UCSD-AML1 (cell line): Measurements from ENCODE around the gene ZNRF1.

Experiments
- DNase-seq: peaks from one replicate; lab custom pipeline; 2025; ENCODE audit not compliant: unreplicated experiment; lab: John Stamatoyannopoulos, UW

Gene ZNRF1

DNA sequence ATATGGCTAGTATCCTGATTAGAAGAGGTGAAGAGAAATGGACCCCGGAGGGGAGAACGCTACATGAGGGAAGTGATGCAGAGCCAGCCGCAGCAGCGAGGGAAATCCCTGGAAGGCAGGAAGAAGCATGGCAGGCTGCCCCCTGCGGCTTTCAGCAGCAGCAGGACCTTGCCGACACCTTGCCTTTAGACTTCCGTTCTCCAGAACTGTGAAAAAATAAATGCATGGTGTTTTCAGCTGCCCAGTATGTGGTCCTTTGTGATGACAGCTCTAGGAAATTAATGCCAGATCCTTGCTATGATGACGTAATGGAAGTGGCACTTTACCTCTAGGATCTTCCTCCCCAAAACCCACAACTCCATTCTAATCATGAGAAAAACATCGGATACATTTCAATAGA is 139.8 kb downstream of the ZNRF1 start:
- peak; percentile 71 for DNase-seq

DNA sequence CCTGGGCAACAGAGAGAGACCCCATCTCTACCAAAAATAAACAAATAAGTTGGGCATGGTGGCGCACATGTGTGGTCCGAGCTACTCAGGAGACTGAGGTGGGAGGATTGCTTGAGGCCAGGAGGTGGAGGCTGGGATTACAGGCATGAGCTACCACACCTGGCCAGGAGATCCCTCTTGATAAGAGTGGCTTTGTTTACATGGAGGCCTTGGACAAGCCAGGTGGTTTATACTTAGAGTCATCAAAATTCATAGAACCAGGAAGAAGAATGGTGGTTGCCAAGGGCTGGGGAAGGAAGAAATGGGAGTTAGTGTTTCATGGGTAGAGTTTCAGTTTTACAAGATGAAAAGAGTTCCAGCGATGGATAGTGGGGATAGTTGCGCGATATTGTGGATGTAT is 140.7 kb downstream of the ZNRF1 start:
- no peak for DNase-seq

DNA sequence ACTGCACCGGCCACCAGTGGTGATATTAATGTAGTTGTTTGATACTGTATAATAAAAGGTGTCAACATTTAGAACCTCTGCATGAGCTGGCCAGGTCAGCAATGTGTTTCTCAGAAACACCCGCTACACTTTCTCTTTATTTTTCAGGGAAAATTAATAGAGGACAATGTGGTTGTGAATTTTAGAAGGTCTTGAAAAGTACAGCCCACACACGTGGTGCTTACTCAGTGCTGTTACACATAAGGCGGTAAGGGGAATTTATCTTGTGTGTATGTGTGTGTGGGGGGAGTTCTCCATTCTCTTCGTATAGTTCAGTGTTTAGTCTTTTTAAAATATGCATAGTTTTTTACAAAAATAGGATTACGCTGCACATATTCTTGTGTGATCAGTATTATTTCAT is 145.1 kb downstream of the ZNRF1 start:
- no peak for DNase-seq

DNA sequence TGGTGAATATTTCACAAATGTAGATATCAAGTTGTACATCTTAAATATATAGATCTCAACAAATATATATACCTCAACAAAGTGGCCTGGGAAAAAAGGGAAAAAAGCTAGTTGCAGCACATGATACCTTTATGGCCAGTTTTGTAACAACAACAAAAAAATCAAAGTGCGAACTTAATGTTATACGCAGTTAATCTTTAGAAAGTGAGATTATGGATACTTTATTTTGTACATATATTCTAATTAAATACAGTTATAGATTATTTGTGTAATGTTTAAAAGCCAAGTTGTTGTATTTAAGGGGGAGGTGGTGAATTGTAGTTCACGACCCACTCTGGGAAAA is 149.1 kb downstream of the ZNRF1 start:
- DNase-seq = no peak

DNA sequence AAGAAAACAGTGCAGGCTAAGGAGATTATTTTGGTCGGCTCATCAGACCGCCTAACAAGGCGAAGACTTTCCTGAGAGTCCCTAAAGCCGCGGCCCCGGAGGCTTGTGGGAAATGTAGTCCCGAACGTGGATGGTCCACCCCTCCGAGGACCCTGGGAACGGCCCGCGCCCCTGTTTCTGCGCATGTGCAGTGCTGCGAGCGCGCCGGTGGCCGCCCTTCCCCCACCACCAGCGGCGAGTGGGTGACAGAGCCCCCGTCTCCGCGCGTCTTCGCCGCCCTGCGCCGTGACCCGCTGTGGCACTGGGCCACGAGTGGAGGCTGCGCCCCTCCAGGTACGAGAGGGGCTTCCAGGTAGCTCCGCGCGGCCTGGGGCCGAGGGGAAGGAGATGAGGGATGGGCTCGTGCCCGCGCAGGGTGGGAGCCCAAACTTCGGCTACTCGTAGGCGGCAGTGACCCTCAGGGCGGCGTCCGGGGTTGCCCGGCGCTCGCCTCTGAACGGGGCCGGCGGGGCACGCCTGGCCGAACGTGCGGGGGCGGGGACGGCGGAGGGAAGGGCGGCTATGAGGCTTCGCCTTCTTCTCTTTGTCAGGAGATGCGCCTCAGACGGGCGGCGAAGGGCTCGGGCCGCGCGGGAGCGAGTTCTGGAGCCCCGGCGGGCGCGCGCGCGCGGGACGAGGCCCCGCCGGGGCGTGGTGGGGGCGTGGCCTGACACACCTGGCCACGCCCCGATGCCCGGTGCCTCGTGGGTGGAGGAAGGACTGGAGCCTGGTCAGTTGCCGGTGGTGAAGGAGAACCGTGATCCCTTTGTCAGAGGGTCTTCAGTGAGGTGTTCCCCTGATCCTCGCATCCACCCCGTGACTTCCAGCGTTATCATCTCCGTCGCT is 149.7 kb downstream of the ZNRF1 start, which contains the start of gene ZFP1:
Gene ZFP1 (plus strand): TSS at position 214 of the 885 bp plus-strand sequence. CDS start 4,428 bp downstream, outside the sequence.
- peak; percentile 92 for DNase-seq

DNA sequence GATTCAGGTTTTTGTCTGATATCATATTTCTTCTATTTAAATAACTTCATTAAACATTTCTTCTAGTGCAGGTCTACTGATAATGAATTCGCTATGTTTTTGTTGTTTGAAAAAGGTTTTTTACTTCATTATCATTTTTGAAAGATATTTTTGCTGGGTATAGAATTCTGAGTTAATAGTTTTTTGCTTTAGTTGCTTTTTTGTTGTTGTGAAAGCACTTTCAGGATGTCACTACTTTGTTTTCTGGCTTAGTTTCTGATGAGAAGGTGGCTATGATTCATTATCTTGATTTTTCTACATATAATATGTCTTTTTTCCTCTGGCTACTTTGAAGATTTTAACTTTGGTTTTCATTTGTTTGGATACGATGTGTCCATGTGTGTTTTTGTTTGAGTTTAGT is 153.0 kb downstream of the ZNRF1 start:
- DNase-seq = no peak

DNA sequence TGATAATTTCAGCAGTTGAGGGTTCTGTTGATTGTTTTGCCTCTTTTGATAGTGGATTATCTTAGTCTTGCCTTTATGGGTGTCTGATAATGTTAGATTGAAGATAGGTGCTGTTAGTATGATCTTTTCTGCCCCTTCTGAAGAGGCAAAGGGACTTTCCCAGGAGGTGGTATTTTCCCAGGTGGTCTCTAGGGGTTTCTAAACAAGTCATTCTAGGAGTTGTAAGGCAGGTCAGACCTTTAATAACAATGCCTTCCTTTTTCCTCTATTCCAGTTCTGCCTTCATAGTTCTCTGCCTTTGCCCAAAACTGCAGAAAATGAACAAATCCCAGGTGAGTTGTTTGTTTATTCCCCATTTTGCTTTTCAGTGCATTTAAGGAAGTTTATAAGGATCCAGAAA is 153.8 kb downstream of the ZNRF1 start:
- no peak for DNase-seq

DNA sequence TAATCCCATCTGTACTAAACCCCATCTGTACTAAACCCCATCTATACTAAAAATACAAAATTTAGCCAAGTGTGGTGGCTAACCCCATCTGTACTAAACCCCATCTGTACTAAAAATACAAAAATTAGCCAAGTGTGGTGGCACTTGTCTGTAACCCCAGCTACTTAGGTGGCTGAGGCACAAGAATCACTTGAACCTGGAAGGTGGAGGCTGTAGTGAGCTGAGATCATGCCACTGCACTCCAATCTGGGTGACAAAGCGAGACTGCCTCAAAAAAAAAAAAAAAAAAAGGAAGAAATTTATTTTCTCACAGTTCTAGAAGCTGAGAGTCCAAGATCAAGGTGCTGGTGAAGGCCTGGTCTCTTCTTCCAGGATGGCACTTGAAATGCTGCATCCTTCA is 161.6 kb downstream of the ZNRF1 start:
- DNase-seq = no peak
